Measurements from ENCODE around the gene PALM.

DNA sequence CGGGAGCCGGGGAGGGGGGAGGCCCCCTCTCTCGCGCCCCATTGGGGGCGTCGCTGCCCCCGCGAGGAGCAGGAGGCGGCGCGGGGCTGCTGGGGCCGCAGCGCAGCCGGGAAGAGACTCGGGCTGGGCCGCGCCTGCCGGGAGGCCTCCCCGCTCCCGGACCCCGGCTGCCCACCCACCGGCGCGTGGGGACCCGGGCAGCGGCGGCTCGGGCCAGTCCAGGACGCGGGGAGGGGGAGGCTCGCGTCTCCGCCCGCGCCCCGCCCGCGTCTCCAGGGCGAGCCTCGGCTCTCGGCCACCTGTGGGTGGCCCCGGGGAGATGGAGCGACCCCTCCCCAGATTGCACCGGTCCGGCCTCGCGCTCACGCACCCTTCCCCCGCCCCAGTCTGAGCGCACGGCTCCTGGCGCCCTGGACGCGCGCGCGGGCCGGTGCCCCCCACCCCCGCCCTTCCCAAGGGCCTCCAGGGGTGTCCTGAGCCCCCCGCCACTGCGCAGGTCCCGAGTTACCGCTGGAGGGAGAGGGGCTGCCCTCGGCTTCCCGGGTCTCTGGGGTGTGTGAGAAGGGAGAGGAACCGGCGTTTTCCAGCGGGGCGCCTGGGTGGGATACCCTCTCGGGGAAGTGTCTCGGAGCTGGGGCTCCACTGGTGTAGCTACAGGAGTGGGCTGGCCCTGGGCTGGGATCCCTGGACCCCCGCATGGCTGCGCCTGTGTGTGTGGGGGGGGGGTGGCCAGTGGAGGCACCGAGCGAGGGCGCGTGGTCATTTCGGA, 645 bp downstream of the PALM start:
- TF ChIP-seq, protein P1, sequence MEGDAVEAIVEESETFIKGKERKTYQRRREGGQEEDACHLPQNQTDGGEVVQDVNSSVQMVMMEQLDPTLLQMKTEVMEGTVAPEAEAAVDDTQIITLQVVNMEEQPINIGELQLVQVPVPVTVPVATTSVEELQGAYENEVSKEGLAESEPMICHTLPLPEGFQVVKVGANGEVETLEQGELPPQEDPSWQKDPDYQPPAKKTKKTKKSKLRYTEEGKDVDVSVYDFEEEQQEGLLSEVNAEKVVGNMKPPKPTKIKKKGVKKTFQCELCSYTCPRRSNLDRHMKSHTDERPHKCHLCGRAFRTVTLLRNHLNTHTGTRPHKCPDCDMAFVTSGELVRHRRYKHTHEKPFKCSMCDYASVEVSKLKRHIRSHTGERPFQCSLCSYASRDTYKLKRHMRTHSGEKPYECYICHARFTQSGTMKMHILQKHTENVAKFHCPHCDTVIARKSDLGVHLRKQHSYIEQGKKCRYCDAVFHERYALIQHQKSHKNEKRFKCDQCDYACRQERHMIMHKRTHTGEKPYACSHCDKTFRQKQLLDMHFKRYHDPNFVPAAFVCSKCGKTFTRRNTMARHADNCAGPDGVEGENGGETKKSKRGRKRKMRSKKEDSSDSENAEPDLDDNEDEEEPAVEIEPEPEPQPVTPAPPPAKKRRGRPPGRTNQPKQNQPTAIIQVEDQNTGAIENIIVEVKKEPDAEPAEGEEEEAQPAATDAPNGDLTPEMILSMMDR (IDR thresholded peaks at IDR 0.05; ENCODE audit: low read depth, low read length, missing input control), result no peak
- TF ChIP-seq EGR1 (IDR thresholded peaks at IDR 0.05; ENCODE audit: low read depth in 2 of 2) (no peak), GABPA (IDR thresholded peaks at IDR 0.05 in 1 of 2, conservative IDR thresholded peaks at IDR 0.05 in 1 of 2) (no peak), JUND (IDR thresholded peaks at IDR 0.05) (no peak)
